ENCODE measurements around the gene TFDP1. TPM values are rescaled to one million over a fixed set of nuclear protein-coding genes. Genes with fewer than 3 reads are reported as not detected.

TFDP1 gene
- total RNA-seq, 1 donor from 2014 or later: 68.1 TPM

Other genes starting within 250 kb of the TFDP1 start
- gene GRTP1, start 220.6 kb upstream of the TFDP1 start, total RNA-seq: not detected in 2 replicates
- 1.1 and 1.3 TPM in 2 replicates for gene ADPRHL1, start 131.3 kb upstream of the TFDP1 start, total RNA-seq
- gene DCUN1D2, start 94.0 kb upstream of the TFDP1 start, total RNA-seq: 4.4 and 15.1 TPM in 2 replicates
- 0.58 TPM in 1 of 2 replicates, not detected in the other for gene ATP4B, start 73.4 kb downstream of the TFDP1 start, total RNA-seq
- gene GRK1, start 82.5 kb downstream of the TFDP1 start, total RNA-seq: not detected in 2 replicates
- gene TMEM255B, start 174.5 kb downstream of the TFDP1 start, total RNA-seq: 64.3 and 79.0 TPM in 2 replicates